Measurements from ENCODE around the gene ABCC5. TPM values are rescaled to one million over a fixed set of nuclear protein-coding genes. Genes with fewer than 3 reads are reported as not detected.
"Not testable (repeated sequence)": the region's sequence is repeated elsewhere in the genome, so short reads cannot be mapped to it uniquely, and the experiment has no call there.

ABCC5 gene
- total RNA-seq, 2 experiments from 2014 or later = 18.2 to 18.9 TPM

DNA sequence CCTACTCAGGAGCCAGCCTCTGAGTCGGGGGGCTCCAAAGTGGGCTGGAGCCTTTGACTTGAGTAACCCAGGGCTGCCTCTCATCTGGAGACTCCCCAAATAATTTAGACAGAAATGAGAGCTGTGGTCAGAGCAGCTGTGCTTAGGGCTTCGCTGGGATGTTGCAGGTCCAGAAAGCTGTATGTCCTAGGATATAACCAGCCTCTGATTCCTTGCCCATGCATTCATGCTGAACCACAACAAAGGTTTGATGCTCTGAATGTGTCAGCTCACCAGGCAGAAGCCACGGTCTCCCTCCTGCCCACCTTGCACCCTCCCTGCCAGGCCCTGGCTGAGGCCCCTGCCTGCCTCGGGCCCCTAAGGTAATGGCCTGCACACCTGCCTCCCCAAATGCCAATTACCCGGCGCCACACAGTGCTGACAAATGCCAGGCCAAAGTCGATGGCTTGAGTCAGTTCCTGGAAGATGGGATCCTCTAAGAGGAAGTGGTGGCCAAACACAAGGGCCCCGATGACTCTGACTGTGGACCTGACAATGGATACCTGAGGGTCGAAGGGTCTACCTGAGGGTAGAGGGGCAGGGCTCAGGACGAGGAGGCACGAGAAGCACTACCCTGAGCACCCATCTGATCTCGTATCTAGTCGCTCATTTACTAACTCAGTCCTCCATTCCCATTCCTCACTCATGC, 111.3 kb downstream of the ABCC5 start:
- POLR2A ChIA-PET = no interaction called here
- CTCF ChIA-PET = interaction anchor here (1.6 kb wide), 1 partner anchor 11 kb away, joined by 5 read pairs; no protein-coding TSS in a partner anchor

DNA sequence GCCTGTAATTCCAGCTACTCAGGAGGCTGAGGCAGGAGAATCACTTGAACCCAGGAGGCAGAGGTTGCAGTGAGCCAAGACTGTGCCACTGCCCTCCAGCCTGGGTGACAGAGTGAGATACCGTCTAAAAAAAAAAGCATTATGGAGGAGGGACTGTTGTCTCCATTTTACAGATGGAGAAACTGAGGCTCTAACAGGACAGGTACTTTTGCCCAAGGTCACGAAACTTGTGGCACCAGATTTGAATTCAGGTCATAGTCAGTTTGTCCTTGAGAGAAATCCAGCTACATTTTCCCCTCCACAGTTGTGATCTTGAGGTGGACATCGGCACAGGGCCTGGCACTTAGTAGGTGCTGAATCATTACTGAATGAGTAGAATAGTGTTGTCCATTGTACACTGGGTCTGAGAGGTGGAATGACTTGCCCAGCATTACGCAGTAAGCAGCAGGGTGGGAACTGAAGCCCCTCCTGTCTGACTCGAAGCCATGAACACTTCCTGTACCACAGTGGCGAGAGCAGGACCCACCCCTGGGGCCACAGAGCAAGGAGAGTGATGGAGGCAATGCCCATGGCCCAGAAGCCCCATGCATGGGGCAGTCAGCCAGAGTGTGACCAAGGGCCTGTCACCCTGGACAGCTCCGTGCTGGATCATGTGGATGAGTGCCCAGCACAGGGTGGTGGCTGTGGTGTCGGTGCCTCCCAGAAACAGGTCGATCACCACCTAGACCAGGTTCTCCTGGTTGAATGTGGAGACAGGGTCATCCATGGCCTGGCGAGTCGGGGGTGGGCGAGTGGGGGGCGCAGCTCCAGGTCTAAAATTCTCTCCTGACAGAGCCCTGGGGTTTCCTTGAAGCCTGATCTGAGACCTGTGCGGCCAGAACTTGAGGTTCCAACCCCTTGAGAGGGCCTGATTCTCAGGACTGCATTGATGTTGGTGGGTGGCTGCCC, 112.6 kb downstream of the ABCC5 start:
- ChIA-PET POLR2A (no interaction called here), CTCF (interaction anchor here (0.6 to 1.6 kb wide), 5 partner anchors 9 to 741 kb away, joined by 3 to 5 read pairs (median 4); no protein-coding TSS in a partner anchor)

DNA sequence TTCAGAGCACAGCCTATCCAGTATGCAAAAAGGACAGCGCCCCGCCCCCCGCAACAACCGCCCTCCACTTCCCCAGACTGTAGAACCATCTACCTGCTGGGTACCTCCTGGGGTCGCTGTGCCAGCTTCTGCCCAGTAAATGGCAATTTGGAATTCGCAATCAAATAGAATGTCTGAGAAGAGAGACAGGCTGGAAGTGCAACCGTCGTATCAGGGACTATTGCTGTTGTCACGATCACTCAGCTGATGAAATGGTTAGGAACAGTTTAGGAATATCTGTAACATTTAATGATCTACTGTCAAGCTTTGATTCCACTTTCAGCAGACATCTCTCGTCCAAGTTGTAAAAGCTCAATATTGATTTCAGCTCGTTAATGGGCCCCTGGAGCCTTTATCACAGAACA, 119.7 kb downstream of the ABCC5 start:
- POLR2A ChIA-PET = no interaction called here

DNA sequence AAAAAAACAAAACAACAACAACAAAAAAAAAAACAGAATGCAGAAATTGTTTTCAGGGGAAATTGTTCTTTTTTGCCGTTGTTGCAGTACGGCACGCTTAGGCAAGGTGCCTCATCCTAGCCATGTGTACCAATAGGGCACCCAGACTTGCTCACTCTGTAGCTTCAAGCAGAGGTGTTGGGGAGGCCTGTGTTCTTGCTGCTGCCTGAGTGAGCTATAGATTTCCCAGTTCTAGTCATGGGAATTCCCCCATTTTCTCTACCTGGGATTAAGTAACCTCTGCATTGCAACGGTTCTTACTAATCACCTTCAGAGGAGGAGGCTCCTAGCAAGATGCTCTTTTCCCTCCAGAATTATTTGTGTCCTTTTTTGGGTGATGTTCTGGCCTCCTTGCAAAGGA, 120.1 kb downstream of the ABCC5 start:
- CTCF ChIA-PET = interaction anchor here (0.7 to 1.6 kb wide), 4 partner anchors 13 to 389 kb away, joined by 3 to 7 read pairs (median 3); partner anchors contain the start of gene PARL
- POLR2A ChIA-PET = no interaction called here

More for the DNA sequence above, 119.7 kb downstream of the ABCC5 start:
- CTCF ChIA-PET = interaction anchor here (0.7 to 1.6 kb wide), 3 partner anchors 13 to 389 kb away, joined by 3 to 7 read pairs (median 3); partner anchors contain the start of gene PARL

DNA sequence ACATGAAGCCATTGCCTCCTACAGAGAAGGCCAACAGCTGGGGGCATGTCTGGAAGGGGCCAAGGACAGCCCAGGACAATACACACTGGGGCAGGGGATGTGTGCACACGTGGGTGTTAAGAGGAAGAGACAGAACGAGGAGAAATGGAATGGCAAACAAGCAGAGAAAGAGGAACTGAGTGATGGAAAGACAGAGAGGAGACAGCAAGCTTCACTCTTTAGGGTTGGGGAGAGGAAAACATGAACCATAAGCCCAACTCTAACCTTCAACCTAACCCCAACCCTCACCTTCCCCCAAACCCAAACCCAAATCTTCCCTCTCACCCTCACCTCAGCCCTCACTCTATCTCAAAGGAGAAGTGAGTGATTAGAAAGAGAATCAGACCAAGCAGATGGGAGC, 121.1 kb downstream of the ABCC5 start:
- POLR2A ChIA-PET = no interaction called here
- CTCF ChIA-PET = interaction anchor here (0.9 to 2.1 kb wide), 6 partner anchors 11 to 393 kb away, joined by 3 to 15 read pairs (median 5); partner anchors contain the start of genes ABCC5 and PARL

DNA sequence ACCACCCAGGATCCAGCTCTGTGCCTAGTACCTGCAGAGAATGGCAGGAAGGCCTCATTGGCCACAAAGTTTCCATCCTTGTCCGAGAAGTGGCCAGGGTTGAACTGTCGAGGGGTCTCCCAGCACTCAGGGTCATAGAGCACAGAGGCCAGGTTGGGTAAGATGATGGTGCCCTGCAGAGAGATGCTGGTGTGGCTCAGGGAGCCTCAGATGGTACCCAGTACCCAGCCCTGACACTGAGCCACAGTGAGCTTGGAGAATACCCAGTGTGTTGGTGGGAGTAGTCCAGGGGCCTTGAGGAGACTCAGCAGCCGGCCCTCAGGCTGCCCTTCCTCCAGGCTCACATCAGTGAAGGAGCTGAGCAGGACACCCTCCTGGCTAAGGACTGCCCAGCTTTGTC, 121.5 kb downstream of the ABCC5 start:
- POLR2A ChIA-PET = no interaction called here
- CTCF ChIA-PET = interaction anchor here (0.8 to 2.1 kb wide), 8 partner anchors 10 to 645 kb away, joined by 3 to 15 read pairs (median 4); partner anchors contain the start of genes ABCC5, EIF2B5 and PARL

DNA sequence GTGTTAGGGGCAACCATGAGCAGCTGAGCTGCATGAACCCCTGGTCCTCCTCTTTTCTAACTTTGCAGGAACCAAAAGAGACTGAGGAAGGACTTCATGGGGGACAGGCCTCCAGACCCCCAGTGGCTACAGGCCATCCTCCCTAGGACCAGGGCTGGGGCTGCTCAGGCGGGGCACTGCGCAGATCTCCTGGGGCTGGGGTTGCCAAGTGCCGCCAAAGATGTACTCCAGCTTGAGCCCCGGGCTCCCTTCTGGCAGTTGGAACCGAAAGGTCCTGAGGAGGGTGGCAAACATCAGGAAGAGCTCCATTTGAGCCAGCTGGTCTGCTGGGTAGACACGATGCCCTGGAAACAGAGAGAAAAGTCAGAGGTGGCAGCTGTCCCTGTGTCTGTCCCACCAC, 121.9 kb downstream of the ABCC5 start:
- CTCF ChIA-PET = interaction anchor here (0.6 to 2.1 kb wide), 15 partner anchors 9 to 646 kb away, joined by 3 to 15 read pairs (median 4); partner anchors contain the start of genes ABCC5, EIF2B5 and PARL
- POLR2A ChIA-PET = no interaction called here

DNA sequence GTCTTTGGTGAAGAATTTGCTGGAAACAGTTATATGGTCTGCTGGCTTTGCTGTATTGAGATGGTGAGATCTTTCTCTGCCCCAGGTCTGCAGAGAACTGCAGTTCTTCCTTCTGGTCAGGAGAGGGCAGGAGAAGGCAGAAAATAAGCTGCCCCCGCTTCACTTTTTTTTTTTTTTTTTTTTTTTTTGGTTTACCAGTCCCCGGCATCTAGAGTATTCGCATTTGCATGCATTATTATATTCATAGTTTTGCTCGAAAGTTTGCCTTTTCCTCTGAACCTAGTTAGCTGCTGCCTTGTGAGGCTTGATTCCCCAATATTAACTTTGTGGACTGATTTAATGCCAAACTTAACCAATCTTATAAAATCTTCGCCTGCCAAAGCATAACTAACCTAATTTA, 122.4 kb downstream of the ABCC5 start:
- ChIA-PET POLR2A (no interaction called here), CTCF (interaction anchor here (0.6 to 2.1 kb wide), 15 partner anchors 9 to 646 kb away, joined by 3 to 15 read pairs (median 4); partner anchors contain the start of genes EIF2B5 and PARL)

DNA sequence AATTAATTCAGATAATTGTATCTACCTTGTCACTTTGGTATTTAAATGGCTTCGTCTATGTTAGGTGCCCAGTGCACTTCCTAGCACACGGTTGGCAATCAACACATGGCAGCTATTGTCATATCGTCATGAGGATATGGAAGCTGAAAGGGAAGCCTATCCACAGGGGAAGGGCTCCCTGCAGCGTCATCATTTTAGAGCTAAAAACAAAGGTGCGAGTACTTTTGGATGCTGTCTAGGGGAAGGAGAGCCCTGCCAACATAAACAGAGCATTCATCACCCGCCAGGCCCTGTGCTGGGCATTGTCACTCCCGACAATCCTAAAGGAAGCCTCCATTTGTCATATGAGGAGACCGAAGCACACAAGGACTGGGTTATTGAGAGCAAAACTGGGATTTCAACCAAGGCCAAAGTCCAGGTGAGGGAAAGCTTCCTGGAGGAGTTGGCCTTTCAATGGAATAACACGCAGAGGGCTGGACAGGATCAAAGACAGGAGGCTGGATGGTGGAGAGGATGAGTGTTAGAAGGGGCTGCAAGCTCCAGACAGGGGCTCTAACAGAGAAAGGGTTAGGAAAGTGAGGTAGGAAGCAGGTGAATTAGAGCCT, 125.0 kb downstream of the ABCC5 start:
- POLR2A ChIA-PET = no interaction called here

DNA sequence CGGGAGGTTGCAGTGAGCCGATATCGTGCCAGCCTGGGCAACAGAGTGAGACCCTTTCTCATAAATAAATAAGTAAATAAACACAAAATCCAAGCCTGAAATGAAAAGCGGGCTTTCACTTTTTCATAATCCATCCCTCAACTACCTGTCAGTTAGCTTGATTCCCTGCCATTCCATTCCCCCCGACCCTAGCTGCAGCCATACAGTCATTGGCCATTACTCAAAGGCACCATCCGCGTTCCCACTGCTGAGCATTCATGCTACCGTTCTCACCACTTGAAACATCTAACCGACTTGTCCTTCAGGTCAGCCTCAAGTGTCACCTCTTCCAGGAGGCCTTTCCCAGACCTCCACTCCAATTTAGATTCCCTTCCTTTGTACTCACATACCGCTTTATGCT, 131.9 kb downstream of the ABCC5 start:
- POLR2A ChIA-PET = no interaction called here
- CTCF ChIA-PET = interaction anchor here (1.0 to 3.1 kb wide), 3 partner anchors 10 to 119 kb away, joined by 3 to 15 read pairs (median 5); no protein-coding TSS in a partner anchor

More for the DNA sequence above, 125.0 kb downstream of the ABCC5 start:
- CTCF ChIA-PET = interaction anchor here (1.1 kb wide), 1 partner anchor 397 kb away, joined by 4 read pairs; no protein-coding TSS in a partner anchor

DNA sequence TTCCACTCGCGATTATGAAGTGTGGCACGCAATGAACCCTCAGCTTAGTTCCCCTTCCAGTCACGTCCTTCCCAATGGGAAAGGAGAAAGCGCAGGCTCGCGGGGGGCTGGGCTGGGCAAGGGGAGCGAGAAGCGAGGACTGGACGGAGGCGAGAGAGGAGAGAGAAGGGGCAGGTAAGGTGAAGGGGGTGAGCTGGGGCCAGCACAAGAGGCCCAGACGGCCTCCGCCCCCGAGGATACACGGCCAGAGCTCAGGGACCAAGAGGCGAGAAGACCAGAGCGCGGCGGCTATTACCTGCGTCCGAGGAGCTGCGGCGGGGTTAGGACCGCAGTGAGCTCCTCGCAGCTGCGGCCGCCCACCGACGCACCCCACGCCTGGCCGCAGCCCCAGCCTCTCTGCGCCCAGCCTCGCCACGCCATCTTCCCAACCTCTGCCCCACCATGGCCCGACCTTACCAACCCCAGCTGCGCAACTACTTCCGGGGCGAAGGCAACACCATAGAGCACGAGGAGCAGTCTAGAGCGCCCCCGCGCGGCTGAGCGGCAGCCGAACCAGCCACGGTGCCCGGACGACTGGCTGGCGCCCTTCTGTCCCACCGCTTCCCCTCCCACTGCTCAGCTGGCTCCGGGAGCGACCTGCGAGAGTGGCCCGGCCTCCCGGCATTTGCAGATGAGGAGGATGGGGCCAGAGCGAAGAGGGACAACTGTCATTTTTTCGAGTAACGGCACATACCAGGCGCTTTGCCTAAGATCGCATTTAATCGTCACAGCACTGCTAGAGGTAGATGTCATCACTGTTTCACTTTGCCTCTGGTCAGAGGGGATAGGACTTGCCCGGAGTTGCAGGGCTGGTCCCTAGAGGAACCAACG, 133.0 kb downstream of the ABCC5 start, which contains the start of gene PARL:
TSS of gene PARL (minus strand) at position 454 of the 870 bp plus-strand sequence. CDS start at position 420, 34 bp downstream.
- ChIA-PET POLR2A (interaction anchor here (0.5 to 1.1 kb wide), 7 partner anchors 49 to 436 kb away, joined by 3 read pairs; partner anchors contain the start of gene CAMK2N2), CTCF (interaction anchor here (0.6 to 3.1 kb wide), 15 partner anchors 11 to 454 kb away, joined by 3 to 15 read pairs (median 4); partner anchors contain the start of genes ABCC5, MAP6D1 and YEATS2)

DNA sequence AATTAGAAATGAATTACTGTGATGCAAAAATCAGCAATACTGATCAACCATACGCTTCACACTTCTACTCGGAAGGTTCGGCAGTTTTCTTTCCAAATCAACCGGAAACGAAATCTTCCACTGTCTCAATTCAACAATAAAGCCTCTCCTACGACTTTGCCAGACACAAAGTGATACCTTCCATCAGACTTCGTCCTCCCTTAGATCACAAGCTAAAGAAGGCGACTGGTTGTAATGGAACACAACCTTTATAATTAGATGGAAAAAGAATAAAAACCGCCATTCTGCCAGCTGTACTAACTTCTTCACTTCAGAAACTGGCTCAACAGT, 133.6 kb downstream of the ABCC5 start:
- CTCF ChIA-PET = interaction anchor here (0.6 to 3.1 kb wide), 14 partner anchors 10 to 454 kb away, joined by 3 to 15 read pairs (median 4); partner anchors contain the start of genes ABCC5, MAP6D1 and YEATS2
- POLR2A ChIA-PET = interaction anchor here (0.5 to 1.1 kb wide), 5 partner anchors 49 to 436 kb away, joined by 3 read pairs; no protein-coding TSS in a partner anchor

DNA sequence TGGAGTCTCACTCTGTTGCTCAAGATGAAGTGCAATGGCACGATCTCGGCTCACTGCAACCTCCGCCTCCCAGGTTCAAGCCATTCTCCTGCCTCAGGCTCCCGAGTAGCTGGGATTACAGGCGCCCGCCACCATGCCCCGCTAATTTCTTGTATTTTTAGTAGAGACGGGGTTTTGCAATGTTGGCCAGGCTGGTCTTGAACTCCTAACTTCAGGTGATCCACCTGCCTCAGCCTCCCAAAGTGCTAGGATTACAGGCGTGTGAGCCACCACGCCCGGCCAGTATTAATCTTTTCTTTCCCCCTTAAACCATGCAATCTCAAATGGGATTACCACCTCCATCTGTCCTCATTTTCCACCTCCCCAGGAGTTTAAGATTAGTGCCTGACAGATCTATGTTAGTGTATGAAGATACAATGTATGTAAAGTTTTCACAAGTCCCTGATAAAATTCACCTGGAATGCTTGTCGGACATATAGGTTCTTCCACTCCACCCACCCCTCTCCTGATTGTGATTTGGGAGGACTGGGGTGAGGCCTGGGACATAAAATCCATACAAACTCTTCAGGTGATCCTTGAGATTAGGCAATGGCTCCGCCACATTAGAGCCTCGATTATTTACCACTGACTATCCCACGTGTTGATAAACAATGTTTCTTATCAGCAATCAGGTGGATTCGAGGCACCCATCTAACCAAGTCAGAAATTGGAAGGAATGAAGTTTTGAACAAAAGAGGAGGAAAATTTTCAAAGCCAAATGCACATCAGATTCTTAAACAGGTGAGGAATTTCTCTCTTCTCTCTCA, 134.2 kb downstream of the ABCC5 start:
- ChIA-PET POLR2A (interaction anchor here (0.8 kb wide), 2 partner anchors 57 to 67 kb away, joined by 3 read pairs; no protein-coding TSS in a partner anchor), CTCF (interaction anchor here (0.6 to 2.1 kb wide), 8 partner anchors 9 to 603 kb away, joined by 3 to 8 read pairs (median 5); partner anchors contain the start of gene ABCC5)

DNA sequence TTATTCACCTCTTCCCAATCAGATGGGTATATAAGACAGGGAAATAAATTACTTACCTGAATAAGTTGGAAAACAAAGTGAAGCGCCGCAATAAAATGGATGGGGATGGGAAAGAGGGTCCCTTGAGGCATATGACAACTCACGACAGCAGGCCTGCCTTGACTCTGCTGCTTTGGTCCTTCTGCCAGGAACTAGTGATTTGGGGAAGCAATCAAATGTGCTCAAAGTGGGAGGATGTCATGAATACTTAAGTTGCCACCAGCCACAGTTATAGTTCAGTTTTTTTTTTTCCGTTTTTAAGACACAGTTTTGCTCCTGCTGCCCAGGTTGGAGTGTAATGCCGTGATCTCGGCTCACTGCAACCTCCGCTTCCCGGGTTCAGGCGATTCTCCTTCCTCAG, 137.6 kb downstream of the ABCC5 start:
- CTCF ChIA-PET = no interaction called here

DNA sequence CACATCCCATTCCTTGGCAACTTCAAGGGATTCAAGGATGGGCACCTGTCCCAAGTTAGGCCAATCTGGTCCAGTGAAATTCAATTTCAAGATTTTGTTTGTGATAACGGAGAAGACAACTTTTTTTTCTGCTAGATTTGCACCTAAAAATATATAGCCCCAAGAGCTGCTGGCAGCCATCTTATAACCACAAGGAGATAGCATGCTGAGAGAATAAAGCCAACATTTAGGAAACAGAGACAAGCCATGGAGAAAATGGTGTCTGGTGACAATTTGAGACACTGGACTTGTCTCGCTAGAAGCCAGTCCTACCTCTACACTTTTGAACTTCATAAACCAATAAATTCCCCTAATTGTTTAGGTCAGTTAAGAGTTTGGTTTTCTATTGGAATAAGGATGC, 138.4 kb downstream of the ABCC5 start:
- CTCF ChIA-PET = no interaction called here
- POLR2A ChIA-PET = interaction anchor here (0.6 kb wide), 1 partner anchor 11 kb away, joined by 8 read pairs; no protein-coding TSS in a partner anchor

More for the DNA sequence above, 137.6 kb downstream of the ABCC5 start:
- POLR2A ChIA-PET = no interaction called here

DNA sequence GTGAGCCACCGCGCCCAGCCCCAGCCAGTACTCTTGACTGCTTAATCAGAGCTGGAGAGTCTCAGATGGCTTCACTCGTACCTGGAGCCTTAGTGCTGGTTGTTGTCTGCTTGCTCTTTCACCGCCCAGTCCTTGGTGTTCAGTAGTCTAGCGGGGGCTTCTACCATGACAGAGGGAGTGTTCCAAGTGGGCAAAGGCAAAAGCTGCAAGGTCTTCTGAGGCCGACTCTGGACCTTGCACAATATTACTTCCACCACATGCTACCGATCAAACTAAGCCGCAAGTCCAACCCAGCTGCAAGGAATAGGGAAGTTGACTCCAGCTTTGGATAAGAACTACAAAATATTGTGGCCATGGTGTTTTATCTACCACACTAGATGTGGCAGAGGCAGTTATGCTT, 139.6 kb downstream of the ABCC5 start:
- POLR2A ChIA-PET = no interaction called here

DNA sequence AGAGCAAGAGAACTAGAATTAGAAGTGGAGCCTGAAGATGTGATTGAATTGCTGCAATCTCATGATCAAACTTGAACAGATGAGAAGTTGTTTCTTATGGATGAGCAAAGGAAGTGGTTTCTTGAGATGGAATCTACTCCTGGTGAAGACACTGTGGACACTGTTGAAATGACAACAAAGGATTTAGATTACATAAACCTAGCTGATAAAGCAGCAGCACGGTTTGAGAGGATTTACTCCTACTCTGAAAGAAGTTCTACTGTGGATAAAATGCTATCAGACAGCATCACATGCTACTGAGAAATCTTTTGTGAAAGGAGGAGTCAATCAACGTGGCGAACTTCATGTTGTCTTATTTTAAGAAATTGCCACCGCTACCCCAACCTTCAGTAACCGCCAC, 140.5 kb downstream of the ABCC5 start:
- POLR2A ChIA-PET, CTCF ChIA-PET: not testable (repeated sequence)

More for the DNA sequence above, 139.6 kb downstream of the ABCC5 start:
- CTCF ChIA-PET = no interaction called here

All from activated CD8-positive, alpha-beta memory T cell treated with anti-CD3 and anti-CD28 coated beads for 36 hours (primary cell).